ENCODE results near the gene MEIS1. TPM values are rescaled to one million over a fixed set of nuclear protein-coding genes. Genes with fewer than 3 reads are reported as not detected.

The MEIS1 gene
- total RNA-seq, 1 experiment from 2014 or later: 0.66 TPM

- Mint-ChIP-seq H3K9me3 (no peaks in the 10 kb centered on the region), H3K27ac (no peak overlapping the region), H3K4me3 (no peak overlapping the region), H3K36me3 (ENCODE audit: insufficient read depth in 1 of 3, low read depth in 3 of 3) (no peaks in the 10 kb centered on the region), H3K4me1 (peaks cover 10 to 15% of the 10 kb centered on the region in 2 experiments), H3K27me3 (ENCODE audit: low read depth) (no peaks in the 10 kb centered on the region)
- H2BK15ac ChIP-seq (ENCODE audit: low read depth, low read length): no peak overlapping the region
- H4K20me1 ChIP-seq (ENCODE audit: control insufficient read depth, insufficient read depth, insufficient read length): no peaks in the 10 kb centered on the region
- no peak overlapping the region for H2BK120ac ChIP-seq (ENCODE audit: low read depth, low read length, poor library complexity, severe bottlenecking)
- H2AFZ ChIP-seq (ENCODE audit: low read length): no peak overlapping the region
- H3K4me2 ChIP-seq (ENCODE audit: insufficient read depth, insufficient read length, low read length): no peak overlapping the region
- H3K23me2 ChIP-seq (ENCODE audit: insufficient read length, low read depth, low read length, poor library complexity, severe bottlenecking): no peaks in the 10 kb centered on the region
- H3K9ac ChIP-seq (ENCODE audit: extremely low read depth, insufficient read length, low read length): no peak overlapping the region
- no peak overlapping the region for H2AK5ac ChIP-seq (ENCODE audit: insufficient read length, low read length)
- no peak overlapping the region for H2BK20ac ChIP-seq (ENCODE audit: low read depth, low read length, poor library complexity, severe bottlenecking)
- no peak overlapping the region for H4K5ac ChIP-seq (ENCODE audit: insufficient read length, low read depth, low read length)
- no peak overlapping the region for H4K91ac ChIP-seq (ENCODE audit: insufficient read length, low read depth, low read length)
- no peak overlapping the region for H3K56ac ChIP-seq (ENCODE audit: insufficient read length, low read depth, low read length)
- DNase-seq: no peak
- TF ChIP-seq CTCF (conservative IDR thresholded peaks at IDR 0.05): no peak
- no peak overlapping the region for H3K27ac ChIP-seq (ENCODE audit: insufficient read length, low read depth, low read length)
- no peak overlapping the region for H3K14ac ChIP-seq (ENCODE audit: insufficient read depth, low read length)
- no peak overlapping the region for H2BK12ac ChIP-seq (ENCODE audit: insufficient read length, low read depth, low read length)
- no peak overlapping the region for H3T11ph ChIP-seq (ENCODE audit: low read length)
- WGBS (ENCODE audit: extremely low coverage, insufficient read length, low lambda C conversion rate): no CpG with 5 or more reads among the region's 2 CpGs
- H3K4ac ChIP-seq (ENCODE audit: low read depth, low read length): no peak overlapping the region
- no peaks in the 10 kb centered on the region for H3K9me3 ChIP-seq (ENCODE audit: control insufficient read depth, low read depth, low read length)
- H2BK5ac ChIP-seq (ENCODE audit: insufficient read length, low read length): no peak overlapping the region
- H3K23ac ChIP-seq (ENCODE audit: insufficient read length, low read depth, low read length): no peak overlapping the region
- H3K79me1 ChIP-seq (ENCODE audit: insufficient read depth, low read depth, low read length, poor library complexity, severe bottlenecking): no peaks in the 10 kb centered on the region
- H3K4me1 ChIP-seq (ENCODE audit: insufficient read depth, low read length): 0 out of 2 replicates have a peak, but pooled peaks cover 3% of the 10 kb centered on the region
- no peaks in the 10 kb centered on the region for H3K79me2 ChIP-seq (ENCODE audit: insufficient read depth, low read length)
- no peak overlapping the region for H3K18ac ChIP-seq (ENCODE audit: insufficient read length, low read depth, low read length)
- H4K8ac ChIP-seq (replicated peaks; ENCODE audit: insufficient read length, low read depth, low read length): no peak overlapping the region
- no peaks in the 10 kb centered on the region for H3K27me3 ChIP-seq (ENCODE audit: insufficient read depth, low read length)
Observed at GRCh38 chr2:66478731-66479316, 43.9 kb downstream of the MEIS1 start.

All from H9 (cell line).